ENCODE measurements around the gene DLGAP1.
"Not testable (repeated sequence)": the region's sequence is repeated elsewhere in the genome, so short reads cannot be mapped to it uniquely, and the experiment has no call there.

DLGAP1 gene

DNA sequence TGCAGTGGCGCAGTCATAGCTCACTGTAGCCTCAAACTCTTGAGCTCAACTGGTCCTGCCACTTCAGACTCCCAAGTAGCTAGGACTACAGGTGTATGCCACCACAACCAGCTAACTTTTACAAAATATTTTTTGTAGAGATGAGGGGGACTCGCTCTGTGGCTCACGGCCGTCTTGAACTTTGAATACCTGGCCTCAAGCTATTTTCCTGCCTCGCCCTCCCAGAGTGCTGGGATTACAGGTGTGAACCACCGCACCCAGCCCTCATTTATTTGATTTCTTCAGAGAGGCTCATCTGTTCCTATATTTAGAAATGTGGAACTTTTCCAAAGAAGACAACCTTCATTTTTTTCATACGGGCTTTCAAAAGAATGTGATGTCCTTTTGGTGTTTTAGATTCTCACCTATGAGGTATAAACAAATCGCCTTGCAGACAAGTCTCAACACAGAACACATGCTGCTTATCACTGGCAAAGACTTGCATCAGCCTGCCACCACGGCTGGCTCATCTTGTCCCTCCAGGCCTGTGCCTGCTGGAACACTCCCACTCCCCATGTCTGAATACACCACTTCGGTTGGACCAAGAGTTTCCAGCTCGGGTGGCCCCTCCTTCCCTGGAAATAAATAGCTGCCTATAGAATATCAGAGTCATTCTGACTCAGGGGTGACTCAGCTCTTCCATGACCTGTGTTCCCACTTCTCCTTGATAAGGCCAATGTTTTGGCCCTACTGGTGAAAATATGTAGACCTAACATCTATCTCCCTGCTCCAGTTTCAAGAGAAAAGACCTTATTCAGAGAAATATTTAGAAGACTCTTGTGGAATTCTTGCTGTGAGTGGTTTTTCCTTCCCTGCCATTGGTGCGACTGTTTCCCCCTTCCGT lies 802.5 kb downstream of the DLGAP1 start:
- DNase-seq, result peak; percentile 90 to 98 (median 91)

DNA sequence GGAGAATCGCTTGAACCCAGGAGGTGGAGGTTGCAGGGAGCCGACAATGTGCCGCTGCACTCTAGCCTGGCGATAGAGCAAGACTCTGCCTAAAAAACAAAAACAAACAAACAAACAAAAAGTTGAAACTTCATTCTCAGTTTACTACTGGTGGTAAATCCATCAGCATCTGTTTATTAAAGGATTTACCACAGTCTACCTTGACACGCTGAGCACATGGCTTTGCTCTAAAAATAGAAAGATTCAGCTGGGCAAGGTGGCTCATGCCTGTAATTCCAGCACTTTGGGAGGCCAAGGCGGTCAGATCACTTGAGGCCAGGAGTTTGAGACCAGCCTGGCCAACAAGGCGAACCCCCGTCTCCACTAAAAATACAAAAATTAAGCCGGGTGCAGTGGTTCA lies 803.8 kb downstream of the DLGAP1 start:
- DNase-seq, result no peak

DNA sequence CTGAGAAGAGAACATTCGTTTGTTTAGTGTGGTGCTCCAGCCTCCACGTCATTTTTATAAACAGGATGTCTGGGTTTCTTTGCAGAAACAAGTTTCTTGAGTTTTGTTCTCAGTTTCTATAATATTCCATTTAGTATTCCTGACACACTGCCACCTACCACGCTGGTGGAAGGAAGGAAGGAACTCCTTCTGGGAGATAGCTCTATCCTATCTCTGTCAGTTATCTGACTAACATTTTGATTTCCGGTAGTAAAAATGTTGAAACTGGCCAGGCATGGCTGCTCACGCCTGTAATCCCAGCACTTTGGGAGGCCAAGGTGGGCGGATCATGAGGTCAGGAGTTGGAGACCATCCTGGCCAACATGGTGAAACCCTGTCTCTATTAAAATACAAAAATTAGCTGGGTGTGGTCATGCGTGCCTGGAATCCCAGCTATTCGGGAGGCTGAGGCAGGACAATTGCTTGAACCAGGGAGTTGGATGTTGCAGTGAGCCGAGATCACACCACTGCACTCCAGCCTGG lies 804.5 kb downstream of the DLGAP1 start:
- not testable (repeated sequence) for DNase-seq

- no peak for DNase-seq
Measured at GRCh38 chr18:3649633-3650426, 805.3 kb downstream of the DLGAP1 start.

- DNase-seq, result no peak
Measured at GRCh38 chr18:3649135-3649632, 805.9 kb downstream of the DLGAP1 start.

DNA sequence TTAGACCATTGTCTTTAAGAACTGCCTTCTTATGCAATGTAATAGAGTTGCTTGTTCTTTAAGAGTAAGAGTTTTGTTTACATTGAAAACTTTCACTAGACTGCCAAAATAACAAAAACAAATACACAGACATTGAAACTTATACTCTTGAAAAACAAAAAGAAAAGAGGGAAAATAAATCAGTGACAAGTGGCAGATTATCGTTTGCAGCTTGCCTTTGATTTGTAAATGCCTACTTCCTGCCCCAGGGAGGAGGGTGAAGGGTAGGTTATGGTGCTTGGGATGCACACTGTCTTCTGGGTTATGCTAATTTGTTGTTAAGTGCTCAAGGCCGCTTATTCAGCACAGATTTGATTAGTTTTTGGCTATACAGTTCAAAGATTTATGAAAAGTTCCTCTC lies 806.5 kb downstream of the DLGAP1 start:
- no peak for DNase-seq

GRCh38 chr18:3648200-3648599 lies 806.9 kb downstream of the DLGAP1 start:
- no peak for DNase-seq

DNA sequence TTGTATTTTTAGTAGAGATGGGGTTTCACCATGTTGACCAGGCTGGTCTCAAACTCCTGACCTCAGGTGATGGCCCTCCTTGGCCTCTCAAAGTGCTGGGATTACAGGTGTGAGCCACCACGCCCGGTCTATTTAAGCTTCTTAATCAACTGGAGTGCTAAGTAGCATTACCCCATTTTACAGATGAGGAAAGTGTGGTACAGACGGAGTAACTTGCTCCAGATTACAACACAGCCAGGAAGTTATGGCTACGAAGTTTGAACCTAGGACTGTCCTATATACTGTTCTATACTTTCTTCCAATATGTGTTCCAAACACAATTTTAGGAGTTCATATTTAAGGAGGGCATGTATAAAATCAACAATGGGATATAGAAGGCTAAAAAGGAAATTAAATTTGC lies 807.5 kb downstream of the DLGAP1 start:
- DNase-seq, result no peak

GRCh38 chr18:3645384-3646156 lies 809.5 kb downstream of the DLGAP1 start:
- DNase-seq, result peak in 1 of 4 experiments; percentile 20

DNA sequence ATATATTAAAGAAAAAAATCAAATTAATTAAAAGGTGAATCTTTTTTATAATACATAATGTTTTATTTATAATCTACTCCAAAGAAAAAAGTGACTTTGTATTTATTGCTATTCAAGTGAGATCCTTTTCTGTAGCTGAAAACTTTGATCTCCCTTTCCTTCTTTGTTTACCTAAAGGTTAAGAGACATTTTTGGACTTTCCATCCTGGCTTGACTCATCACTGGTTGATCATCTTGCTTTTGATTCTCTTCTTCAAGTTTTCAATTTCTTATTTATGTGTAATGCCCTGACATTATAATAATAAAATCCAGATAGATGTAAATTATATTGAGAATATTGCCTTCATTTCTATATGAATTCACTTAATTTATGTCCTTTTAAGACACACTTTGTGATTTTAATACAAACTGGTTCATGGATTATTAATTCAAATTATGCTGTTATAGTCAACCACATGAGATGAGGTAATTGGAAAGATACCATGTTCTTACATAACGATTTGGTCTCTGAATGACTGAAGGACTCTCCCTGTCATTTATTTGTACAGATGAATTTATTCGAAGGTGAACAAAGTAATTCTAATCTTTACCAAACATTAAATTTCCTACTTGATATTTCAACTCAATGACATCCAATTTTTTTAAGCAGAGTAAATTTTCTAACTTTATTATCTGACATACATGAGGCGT lies 820.7 kb downstream of the DLGAP1 start:
- DNase-seq, result no peak

DNA sequence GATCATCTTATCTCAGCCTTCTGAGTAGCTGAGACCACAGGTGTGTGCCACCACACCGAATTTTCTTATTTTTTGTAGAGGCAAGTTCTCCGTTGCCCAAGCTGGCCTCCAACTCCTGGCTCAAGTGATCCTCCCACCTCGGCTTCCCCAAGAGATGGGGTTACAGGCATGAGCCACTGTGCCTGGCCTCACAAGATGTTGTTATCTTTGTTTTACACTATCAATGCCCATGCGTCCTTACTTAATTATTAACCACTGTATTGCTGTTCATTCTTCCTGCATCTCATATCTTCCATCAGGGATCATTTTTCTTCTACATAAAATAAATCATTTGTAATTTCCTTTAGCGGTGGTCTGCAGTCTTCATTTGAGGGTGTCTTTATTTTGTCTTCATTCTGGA lies 823.2 kb downstream of the DLGAP1 start:
- DNase-seq, result no peak

DNA sequence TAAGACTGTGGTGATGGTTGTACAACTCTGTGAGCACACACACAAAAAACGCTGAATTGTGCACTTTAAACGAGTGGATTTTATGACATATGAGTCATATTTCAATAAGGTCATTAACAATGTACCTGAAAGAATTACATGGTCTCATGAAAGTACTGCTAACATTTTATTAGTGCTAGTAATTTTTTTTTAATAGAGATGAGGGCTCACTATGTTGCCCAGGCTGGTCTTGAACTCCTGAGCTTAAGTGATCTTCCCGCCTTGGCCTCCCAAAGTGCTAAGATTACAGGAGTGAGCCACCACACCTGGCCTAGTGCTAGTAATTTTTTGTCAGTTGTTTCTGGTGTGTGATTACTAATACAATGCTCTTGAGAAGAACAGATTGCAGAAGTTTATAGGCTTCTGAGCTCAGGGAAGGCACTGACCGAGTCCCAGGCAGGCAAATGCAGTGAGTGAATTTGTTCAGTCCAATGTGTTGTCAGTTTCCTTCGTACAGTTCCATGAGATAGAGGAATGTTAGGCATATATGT lies 828.1 kb downstream of the DLGAP1 start:
- no peak for DNase-seq

DNA sequence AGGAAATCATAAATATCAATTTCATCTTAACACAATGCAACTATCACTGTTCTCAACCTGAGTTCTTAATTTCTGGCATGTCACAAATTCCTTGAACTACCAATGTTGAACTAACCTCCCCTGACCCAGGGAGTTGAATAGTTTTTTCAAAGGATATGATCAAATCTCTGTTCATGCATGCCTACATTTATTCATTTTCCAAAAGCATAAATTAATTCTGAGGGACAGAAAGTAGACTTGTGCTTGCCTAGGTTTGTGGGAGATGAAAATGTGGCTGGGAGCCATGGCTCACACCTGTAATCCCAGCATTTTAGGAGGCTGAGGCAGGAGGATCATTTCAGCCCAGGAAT lies 829.4 kb downstream of the DLGAP1 start:
- DNase-seq, result no peak

- DNase-seq, result peak; percentile 53 to 77 (median 69)
Measured at GRCh38 chr18:3624935-3625741, 830.0 kb downstream of the DLGAP1 start.

GRCh38 chr18:3624546-3624934 lies 830.6 kb downstream of the DLGAP1 start:
- DNase-seq, result no peak

GRCh38 chr18:3623769-3624545 lies 831.1 kb downstream of the DLGAP1 start:
- peak; percentile 15 to 42 (median 26) for DNase-seq

GRCh38 chr18:3620146-3621119 lies 834.7 kb downstream of the DLGAP1 start:
- no peak for DNase-seq

DNA sequence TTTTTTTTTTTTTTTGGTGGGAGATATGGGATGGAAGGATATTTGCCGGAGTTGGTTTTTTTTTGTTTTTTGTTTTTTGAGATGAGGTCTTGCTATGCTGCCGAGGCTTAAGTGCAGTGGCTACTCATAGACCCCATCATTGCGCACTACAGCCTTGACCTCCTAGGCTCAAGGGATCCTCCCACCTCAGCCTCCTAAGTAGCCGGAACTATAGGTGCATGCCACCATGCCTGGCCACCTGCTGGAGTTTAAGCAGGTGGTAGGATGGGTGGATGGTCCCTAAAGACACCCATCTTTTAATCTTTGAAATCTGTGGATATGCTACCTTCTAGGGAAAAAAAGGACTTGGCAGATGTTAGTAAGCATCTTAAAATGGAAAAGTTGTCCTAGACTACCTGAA lies 835.4 kb downstream of the DLGAP1 start:
- DNase-seq, result no peak

- no peak for DNase-seq
Measured at GRCh38 chr18:3619222-3619621, 835.9 kb downstream of the DLGAP1 start.

Measured in suppressor macrophage (primary cell).